Measurements from ENCODE around the gene CDH4.

CDH4 gene

GRCh38 chr20:61907081-61907891, 655.2 kb downstream of the CDH4 start:
- Histone ChIP-seq H3K36me3 (ENCODE audit: insufficient read depth, low read length) (no peaks in the 10 kb centered on the region), H3K27ac (ENCODE audit: low read length) (no peak overlapping the region), H3K27me3 (ENCODE audit: insufficient read depth, low read length, poor library complexity) (peaks cover 8% of the 10 kb centered on the region), H3K4me2 (ENCODE audit: insufficient read depth, low read length) (no peak overlapping the region), H3K4me3 (ENCODE audit: low read depth in 1 of 2, low read length in 2 of 2) (no peak overlapping the region), H4K20me1 (ENCODE audit: insufficient read depth, low read length) (no peaks in the 10 kb centered on the region; the same call in 1 of the 2 replicates), H2AFZ (ENCODE audit: low read depth, low read length) (no peak overlapping the region), H3K9ac (ENCODE audit: low read depth, low read length) (no peak overlapping the region), H3K79me2 (ENCODE audit: insufficient read depth, low read length) (no peaks in the 10 kb centered on the region), H3K4me1 (ENCODE audit: insufficient read depth, low read length) (no peaks in the 10 kb centered on the region), H3K9me3 (ENCODE audit: insufficient read depth, low read length, severe bottlenecking) (no peaks in the 10 kb centered on the region)
- no peak for TF ChIP-seq EZH2 (IDR thresholded peaks at IDR 0.05; ENCODE audit: borderline replicate concordance, low read depth, low read length, severe bottlenecking)
- ATAC-seq (ENCODE audit: insufficient read depth, low read depth): no peak
- DNase-seq: no peak

GRCh38 chr20:61908057-61909026, 656.3 kb downstream of the CDH4 start:
- Histone ChIP-seq H3K4me1 (ENCODE audit: insufficient read depth, low read length) (no peaks in the 10 kb centered on the region), H2AFZ (ENCODE audit: low read depth, low read length) (no peak overlapping the region), H3K9ac (ENCODE audit: low read depth, low read length) (no peak overlapping the region), H3K79me2 (ENCODE audit: insufficient read depth, low read length) (no peaks in the 10 kb centered on the region), H3K27ac (ENCODE audit: low read length) (no peak overlapping the region), H3K4me2 (ENCODE audit: insufficient read depth, low read length) (no peak overlapping the region), H4K20me1 (ENCODE audit: insufficient read depth, low read length) (no peaks in the 10 kb centered on the region; the same call in 1 of the 2 replicates), H3K27me3 (ENCODE audit: insufficient read depth, low read length, poor library complexity) (peaks cover 17% of the 10 kb centered on the region), H3K9me3 (ENCODE audit: insufficient read depth, low read length, severe bottlenecking) (no peaks in the 10 kb centered on the region), H3K36me3 (ENCODE audit: insufficient read depth, low read length) (no peaks in the 10 kb centered on the region), H3K4me3 (ENCODE audit: low read depth in 1 of 2, low read length in 2 of 2) (no peak overlapping the region)
- TF ChIP-seq CTCF (IDR thresholded peaks at IDR 0.05; ENCODE audit: borderline replicate concordance, extremely low read depth, low read length, poor library complexity, severe bottlenecking) (no peak), EZH2 (IDR thresholded peaks at IDR 0.05; ENCODE audit: borderline replicate concordance, low read depth, low read length, severe bottlenecking) (no peak)
- DNase-seq (no peak), ATAC-seq (ENCODE audit: insufficient read depth, low read depth) (no peak)

- Histone ChIP-seq H4K20me1 (ENCODE audit: insufficient read depth, low read length) (no peaks in the 10 kb centered on the region; the same call in 1 of the 2 replicates), H3K9me3 (ENCODE audit: insufficient read depth, low read length, severe bottlenecking) (no peaks in the 10 kb centered on the region), H3K79me2 (ENCODE audit: insufficient read depth, low read length) (no peaks in the 10 kb centered on the region), H3K27ac (ENCODE audit: low read length) (no peak overlapping the region), H3K4me2 (ENCODE audit: insufficient read depth, low read length) (no peak overlapping the region), H3K4me1 (ENCODE audit: insufficient read depth, low read length) (no peaks in the 10 kb centered on the region), H3K9ac (ENCODE audit: low read depth, low read length) (no peak overlapping the region), H2AFZ (ENCODE audit: low read depth, low read length) (no peak overlapping the region), H3K4me3 (ENCODE audit: low read depth in 1 of 2, low read length in 2 of 2) (no peak overlapping the region), H3K27me3 (ENCODE audit: insufficient read depth, low read length, poor library complexity) (peaks cover 17% of the 10 kb centered on the region), H3K36me3 (ENCODE audit: insufficient read depth, low read length) (no peaks in the 10 kb centered on the region)
- DNase-seq (no peak), ATAC-seq (ENCODE audit: insufficient read depth, low read depth) (no peak)
- TF ChIP-seq CTCF (IDR thresholded peaks at IDR 0.05; ENCODE audit: borderline replicate concordance, extremely low read depth, low read length, poor library complexity, severe bottlenecking) (no peak), EZH2 (IDR thresholded peaks at IDR 0.05; ENCODE audit: borderline replicate concordance, low read depth, low read length, severe bottlenecking) (no peak)
These were observed 657.0 kb downstream of the CDH4 start for GRCh38 chr20:61909028-61909427.
